Dermis blood vessel endothelial cell (primary cell): ENCODE results near the gene NUDT2. TPM values are rescaled to one million over a fixed set of nuclear protein-coding genes. Genes with fewer than 3 reads are reported as not detected.
A peak's percentile ranks its signal among the peaks of the same experiment; 100 is the strongest.

Source experiments
- DNase-seq: peaks from one replicate; pipeline ENCODE4 v3.0.0; 2010
- total RNA-seq: library from RNA; depleted of rRNA; stranded (reverse); fragments of >200 nt; gene quantifications from 2 replicates; pipeline ENCODE4 v1.2.3, GENCODE V29; 2014

The NUDT2 gene
- total RNA-seq, 1 donor from 2014 or later, result 61.9 TPM

DNA sequence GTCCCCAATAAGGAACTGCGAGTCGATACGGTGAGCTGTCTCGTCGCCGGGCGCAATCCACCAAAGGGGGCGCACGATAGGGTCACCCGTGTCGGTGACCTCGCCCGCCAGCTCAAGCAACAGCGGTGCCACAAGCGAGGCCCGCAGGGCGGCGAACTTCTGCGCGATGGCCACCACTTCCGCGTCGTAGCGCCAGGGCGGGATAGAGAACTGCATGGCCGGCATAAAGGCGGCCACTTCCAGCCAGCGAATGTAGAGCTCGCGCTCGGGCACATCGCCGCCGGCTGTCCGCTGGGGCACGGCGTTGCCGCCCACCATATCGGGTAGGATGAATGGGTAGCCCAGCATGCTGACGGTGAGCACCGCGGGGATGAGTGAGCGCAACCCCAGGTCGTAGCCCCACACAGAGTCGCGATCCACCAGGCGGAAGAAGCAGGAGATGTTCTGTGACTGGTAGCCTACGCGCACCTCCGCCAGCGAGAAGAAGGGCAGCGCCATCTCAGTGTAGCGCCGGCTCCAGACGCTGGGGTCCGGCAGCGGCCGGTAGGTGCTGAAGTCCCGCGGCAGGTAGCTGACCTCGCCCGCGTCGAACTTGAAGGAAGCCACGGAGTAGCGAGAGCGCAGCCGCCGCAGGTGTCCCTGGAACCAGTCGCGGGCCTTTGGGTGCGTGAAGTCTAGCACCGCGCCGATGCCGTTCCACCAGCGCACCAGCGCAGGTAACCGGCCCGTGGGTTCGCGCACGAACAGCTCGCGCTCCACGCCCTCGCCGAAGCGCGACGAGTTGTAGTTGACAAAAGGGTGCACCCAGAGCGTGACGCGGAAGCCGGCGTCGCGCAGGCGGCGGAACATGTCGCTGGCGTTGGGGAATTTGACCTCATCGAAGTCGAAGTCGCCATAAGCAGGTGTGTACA, 41.9 kb downstream of the NUDT2 start:
- DNase-seq, result no peak

DNA sequence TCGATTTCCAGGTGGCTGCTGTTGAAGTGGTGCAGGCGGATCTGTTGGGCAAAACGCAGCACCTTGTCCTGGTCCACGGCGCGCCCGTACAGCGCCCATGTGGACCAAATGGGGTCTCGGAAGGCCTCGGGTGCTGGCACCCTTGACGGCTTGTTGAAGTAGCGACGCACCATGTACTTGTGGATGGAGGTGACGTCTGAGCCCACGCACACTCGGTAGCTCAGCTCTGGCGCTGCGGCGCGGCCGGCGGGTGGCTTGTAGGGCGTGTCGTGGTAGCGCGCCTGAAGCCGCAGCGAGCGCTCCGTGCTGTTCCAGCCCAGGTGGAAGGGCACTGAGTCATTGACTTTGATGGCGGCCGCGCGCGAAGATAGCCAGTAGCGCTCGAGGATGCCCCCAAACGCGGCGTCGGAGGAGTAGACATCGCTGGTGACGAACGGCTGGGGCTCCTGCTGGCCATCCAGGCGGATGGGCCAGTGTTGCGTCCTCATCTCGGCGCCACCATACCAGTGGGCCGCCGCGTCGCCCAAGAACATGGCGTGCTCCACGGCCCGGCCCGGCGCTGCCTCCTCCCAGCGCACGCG, 42.6 kb downstream of the NUDT2 start:
- no peak for DNase-seq

DNA sequence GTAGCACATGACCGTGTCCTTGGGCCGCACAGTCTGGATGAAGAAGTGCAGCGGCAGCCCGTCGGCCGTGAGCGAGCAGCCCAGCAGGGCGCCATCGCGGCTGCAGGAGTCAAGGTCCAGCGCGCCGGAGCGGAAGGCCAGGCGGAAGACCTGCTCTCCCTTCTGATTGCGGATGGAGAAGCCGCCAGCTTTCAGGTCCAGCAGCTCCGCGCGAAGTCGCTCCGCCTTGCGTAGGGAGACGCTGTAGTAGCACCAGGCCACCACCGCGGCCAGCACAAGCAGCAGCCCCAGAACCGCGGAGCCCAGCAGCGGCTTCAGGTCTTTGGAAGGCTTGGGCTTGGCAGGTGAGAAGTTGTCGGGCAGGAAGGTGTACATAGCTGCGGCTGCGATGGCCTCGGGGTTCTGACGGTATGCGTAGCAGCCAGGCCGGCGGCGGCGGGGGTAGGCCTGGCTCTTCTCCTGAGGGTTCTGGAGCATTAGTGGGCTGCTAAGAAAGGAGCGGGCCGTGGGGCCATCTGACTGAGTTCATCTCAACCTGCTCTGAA, 43.2 kb downstream of the NUDT2 start:
- DNase-seq, result no peak

DNA sequence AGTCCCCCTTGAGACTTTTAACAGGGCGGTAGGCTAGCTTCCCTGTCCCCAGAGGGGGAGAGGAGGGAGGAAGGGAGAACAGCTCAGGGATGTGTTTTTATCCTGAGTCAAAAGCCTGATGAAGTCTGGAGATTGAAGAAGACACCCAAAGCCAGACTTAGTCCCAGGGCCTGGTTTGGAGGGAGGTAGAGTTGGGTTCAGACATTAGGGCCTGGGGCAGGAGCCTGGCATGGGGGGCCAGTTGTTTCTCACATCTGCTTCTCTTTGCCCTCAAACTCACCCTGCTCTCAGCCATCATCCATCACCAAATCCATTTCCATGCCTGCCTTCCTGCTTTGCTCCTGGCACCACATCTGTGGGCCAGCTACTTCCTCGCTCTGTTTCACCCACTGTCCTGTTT, 44.4 kb downstream of the NUDT2 start:
- DNase-seq, result no peak

DNA sequence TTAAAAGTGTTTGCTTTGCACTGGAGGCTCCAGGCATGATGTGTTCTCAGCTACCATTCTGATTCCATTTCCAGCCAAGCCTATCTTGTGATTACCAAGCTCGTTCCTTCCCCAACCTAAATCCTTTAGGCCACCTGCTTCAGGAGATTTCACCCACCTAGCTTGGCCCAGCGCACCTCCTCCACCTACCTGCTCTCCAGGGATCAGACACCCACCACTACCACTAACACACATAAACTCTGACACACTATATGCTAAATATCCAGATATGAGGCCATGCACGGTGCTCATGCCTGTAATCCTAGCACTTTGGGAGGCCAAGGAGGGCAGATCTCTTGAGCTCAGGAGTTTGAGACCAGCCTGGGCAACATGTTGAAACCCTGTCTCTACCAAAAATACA, 45.0 kb downstream of the NUDT2 start:
- no peak for DNase-seq

DNA sequence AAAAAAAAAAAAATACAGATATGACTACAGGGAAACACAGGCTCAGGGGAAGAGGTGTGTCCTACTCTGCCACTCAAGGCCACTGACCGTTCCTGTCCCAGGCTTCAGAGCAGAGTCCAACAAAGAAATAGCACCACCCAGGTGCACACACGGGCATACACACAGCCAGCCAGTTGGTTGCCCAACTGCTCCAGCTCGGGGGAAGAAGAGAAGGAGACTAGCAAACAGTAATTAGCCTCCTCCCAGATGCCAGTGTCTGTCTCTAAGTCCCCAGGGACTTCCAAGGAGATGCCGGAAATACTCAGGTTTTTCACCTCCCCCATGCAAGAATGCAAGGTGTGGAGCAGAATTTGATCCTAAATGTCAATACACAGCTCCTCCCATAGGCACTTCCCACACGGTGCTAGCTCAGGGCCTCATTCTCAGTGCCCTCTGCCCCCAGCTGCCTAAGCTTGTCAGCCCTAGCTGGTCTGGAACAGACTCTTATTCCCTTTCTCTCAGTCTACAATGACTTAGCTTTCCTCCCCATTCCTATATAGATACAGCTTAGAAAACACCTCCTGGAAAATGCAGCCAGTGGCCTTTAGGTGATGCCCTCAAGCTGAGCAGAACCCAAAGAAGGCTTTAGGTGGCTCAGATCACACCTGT, 45.7 kb downstream of the NUDT2 start:
- DNase-seq, result no peak

DNA sequence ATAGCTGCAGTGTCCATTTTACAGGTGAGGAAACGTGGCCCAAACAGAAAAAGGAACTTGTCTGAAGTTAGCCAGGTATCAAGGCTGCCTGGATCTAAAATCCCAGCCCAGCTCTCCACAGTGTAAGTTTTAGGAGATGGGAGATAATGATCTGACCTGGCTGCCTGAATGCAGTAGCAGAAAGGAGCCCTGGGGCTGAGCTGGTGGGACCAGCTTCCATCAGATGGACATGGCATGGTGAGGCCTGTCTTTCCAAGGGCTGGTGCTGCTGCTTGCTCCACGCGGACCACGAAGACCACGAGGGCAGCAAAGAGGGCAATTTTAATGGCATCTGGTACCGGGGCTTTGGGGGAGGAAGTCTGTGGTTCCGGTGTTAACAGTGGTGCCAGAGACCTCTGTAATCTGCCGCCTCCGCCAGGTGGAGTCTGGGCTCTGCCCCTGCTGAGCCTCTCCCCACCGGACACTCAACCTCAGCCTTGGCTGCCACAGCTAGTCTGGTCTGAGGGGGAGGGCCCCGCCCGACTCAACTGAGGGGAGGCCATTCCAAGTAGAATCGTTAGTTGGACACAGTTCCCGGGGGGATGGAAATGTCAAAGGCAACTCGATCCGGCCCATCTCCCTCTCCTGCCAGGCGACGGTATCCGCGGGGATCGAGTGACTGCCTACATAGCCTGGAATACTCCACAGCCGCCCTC, 46.7 kb downstream of the NUDT2 start:
- DNase-seq, result peak; percentile 68

DNA sequence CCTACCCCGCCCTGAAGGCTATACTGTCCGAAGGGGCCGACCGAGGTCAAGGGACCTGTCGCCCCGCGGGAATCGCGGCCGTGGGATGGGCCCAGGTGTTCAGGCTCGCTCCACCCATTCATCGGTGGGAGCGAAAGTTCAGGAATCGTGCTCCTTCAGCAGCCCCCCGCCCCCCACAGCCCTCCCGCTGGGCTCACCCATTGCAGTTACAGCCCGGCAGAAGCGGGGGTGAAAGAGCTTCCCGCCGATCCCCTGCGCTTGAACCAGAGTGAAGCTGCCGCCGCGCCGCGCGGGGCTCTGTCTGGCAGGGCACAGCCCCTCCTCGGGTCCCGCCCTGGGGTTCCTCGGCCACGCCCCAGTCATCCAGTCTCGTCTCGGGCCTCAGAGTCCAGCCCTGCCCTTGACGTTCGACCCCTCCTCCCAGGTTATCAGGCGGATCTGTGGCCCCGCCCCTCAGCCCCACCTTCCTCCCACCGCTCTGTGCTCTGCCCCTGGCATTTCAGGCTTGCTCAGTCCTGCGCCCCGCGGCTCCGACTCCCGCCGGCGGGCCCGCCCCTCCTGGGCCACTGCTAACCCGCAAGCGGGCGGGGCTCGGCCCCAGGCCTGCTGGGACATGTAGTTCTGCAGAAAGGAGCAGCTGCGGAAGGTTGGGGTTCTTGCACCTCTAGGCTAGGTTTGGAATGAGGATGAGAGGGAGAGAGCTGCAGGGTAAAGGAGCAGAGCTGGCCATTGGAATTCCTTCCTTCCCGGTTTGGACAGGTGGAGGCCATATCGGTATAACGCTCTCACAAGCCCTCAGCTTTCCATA, 47.4 kb downstream of the NUDT2 start, which contains the start of gene MYORG:
Gene MYORG (minus strand): TSS at position 303 of the 808 bp plus-strand sequence. CDS start 3,955 bp downstream, outside the sequence.
- DNase-seq, result peak; percentile 91

DNA sequence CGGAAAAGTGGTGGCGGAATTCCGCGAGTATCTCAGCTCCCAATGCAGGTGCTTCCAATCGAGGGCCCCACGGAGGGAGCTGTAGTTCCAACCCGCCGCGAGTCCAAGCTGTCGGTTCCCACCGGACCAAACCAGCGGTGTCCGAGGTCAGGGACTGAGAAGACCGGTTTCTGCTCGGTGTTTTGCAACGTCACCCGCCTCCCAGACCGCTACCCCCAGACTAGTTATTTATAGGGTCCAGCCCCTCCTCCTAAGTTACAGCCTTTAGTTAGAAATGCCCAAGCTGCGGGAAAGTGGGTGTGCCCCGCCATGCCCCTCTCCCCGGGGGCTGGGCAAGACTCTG, 48.0 kb downstream of the NUDT2 start:
- no peak for DNase-seq

DNA sequence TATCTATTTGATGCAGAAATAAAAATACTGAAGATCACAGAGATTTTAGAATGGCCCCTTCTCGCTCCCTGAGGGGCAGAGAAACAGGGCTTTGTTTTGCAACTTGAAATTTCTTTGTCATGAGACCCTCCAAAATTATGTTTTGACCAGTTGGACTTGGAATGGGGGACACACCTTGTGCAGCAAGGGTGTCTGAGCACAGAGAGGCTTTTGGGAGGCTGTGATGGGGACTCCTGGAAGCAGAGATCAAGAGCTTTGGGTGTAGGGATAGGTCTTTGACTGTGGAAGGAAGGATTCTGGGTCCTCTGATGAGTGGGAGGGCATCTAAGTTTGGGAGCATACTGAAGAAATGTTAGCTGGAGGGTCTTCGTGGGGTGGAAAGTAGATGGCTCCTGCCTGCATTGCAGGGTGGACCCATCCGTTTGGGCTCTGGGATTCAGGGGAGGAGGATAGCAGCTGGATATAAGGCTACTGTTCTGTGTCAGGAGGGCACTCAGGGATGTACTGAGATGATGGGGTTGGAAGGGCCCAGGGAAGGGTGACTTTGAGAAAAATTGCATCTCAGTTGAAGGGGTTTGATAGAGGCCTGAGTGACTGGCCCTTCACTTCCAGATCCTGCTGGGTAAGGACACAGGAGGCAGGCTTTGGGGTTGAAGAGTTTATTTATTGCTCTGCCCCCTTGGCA, 49.1 kb downstream of the NUDT2 start:
- DNase-seq, result no peak

DNA sequence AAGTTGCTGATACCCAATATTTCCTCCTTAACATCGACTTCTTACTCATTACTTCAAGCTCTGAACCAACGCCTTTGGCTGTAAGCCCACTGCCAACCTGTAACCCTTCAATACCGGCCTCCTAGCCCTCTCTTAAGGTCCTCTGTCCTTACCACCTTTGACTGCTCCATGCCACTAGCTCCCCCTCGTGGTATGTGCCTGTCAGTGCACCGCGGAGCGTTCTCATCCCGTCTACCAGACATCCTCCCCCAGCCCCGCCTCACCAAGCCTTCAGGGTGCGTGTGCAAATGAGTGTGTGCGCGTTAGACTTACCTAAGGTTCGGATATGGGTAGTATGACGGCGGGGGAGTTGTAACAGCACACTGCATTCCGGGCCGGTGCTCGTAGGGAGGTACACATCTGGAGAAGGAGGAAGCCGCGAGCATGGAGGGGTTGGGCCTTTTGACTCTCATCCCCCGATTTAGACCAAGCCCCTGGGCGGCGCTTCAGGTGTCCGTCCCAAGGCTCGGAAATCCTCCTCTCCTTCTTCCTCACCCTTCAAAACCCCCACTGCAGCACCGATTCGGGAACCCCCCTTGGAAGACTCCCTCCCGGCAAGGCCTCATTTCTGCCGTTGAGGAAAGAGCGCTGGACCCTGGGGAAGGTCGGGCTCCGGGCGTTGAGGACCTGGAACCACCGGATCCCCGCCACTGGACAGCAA, 50.1 kb downstream of the NUDT2 start:
- peak; percentile 92 for DNase-seq

DNA sequence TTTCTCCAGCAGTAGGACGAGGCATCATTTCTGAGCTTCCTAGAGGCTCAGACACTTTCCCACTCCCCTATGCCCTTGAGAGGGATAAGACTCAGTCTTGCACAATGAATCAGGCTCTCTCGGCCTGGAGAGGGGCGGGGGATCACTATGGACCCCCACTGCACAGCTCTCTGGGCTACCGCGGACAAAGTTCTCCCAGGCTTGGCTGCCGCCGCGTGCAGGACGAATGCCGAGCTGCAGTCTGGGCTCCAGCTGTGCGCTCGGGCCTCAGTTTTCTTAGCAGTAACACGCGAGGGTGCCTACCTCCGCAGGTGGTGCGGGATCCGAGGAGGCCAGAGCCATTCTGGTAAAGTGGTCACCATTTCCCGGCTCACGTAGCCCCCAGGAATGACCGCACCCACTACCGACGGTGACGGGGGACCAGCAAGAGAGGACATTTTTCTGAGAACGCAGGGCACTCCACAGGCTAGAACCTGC, 50.7 kb downstream of the NUDT2 start:
- DNase-seq, result no peak

DNA sequence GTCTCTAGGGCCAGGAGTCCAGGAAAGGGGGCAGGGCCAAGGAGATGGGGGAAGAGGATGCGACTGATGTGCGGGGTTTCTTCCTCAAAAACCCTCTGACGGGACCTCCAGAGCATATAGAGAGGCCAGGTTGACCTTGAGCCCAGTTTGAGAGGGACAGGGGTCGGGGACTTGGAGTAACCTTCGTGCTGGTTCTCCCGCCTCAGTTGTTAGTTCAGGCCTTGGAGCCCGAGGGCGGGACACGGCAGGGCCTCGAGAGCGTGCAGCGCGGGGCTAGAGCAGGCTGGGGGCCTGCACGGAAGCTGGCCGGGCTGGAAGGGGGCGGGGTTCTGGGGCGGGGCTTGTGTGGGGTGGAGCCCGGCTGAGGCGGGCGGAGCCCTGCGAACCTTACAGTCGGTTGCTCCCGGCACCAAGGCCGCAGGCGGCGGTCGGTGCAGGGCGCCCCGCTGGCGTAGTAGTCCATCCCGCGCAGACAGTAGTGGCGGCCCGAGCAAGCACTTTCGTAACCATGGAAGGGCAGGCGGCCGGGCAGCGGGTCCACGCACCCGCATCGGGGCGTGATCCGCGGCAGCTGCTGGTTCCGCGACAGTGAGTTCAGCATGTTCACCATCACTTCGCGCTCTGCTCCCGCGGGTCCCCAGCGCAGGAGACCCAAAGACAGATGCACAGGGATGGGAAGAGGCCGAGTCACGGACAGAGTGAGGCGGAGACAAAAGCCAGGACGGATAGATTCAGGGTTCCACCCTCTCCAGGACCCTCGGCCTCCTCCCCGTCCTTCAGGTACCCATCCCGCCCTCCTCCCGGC, 51.3 kb downstream of the NUDT2 start:
- peak; percentile 71 for DNase-seq

DNA sequence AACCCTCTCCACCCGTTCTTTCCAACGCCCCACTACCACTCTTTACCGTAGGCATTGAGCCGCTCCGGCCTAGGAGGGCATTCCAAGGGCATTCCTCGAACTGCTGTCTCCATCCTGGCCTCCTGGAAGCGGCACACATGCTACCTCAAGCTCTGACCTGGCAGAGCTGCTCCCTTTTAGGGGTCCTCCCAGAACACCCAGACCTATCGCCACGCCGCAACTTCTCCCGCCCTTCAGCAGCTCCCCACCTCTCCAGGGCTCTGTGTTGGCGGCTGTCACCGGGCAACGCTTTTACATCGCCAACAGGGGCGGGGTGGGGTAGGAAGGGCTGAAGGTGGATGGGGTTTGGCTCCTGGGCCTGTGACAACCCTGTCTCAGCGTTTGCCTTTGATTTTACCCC, 52.0 kb downstream of the NUDT2 start:
- DNase-seq, result no peak

DNA sequence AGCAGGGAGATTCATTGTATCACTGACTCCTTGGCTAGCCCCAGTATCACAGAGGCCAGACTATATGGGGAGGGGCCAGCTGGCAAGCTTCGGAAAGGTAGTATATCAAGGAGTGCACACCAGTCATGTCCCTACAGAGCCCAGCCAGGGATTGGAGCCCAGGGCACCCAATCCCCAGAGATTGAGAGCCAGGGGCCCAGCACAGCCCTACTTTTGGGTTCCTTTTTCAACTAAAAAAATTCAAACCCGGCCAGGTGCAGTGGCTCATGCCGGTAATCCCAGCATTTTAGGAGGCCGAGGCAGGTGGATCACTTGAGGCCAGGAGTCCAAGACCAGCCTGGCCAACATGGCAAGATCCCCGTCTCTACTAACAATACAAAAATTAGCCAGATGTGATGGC, 52.7 kb downstream of the NUDT2 start:
- no peak for DNase-seq

DNA sequence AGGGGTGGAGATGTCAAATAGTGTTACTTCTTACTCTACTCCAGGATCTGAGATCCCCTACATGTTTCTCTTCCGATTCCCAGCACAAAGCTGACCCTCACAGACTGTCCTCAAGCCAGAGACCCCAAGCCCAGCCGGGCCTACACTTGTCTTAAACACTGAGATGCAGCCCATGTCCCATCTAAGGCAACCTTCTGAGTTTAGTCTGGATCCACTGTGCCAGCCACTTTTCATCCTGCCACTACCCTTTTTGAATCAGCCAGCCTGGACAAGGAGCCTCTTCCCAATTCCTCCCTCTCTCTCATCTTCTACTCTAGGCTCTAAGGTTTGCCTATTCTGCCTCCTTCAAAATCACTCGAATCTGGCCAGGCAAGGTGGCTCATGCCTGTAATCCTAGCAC, 53.5 kb downstream of the NUDT2 start:
- DNase-seq, result no peak

DNA sequence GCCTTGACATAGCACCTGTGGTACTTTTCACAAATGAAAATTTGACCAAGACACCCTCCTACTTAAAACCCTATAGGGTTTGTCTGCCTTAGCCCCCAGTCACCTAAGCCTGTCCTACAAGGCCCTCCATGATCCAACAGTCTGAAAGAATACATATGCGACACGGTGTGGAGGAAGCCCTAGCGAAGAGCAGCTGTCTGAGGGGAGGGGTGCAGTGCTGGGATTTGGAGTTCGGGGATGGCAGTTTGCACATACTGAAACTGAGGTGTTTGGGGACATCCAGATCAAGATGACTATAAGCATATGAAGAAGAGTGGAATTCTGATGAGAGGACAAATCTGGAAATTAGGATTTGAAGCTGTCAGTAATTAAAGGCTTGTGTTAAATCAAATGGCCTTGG, 54.5 kb downstream of the NUDT2 start:
- DNase-seq, result no peak

DNA sequence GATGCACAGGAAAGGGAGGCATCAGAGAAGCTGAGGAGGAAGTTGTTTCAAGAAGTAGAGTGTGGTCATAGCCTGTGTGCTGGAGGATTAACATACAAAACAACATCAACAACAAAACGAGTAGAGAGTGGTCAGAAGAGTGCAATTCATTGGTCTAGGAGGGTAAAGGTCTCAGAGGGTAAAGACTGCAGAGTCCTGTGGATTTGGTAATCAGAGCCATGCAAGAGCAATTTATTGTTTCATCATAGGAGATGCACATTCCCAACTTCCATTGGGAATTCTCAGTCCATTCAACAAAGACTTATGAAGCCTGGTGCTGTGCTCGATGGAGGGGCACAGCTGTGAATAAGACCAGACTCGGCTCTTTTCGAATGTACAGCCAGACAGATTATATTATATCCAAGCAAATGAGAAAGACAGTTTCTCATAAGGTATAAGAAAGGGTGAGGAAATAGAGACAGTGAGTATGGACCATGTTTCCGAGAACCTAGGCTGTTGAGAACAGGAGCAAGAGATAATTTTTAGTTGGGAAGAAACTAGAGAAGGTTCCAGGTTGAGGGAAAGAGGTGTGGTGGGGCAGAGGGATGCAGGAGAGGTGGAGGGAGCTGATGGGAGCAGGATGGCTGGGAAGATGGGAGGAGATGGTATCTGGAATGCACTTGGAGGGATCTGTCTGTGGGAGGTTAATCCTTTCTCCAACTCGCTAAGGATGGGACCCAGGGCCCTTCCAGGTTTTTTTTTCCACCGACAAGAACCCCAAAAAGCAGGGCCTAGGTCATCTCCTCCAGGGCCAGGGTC, 55.2 kb downstream of the NUDT2 start:
- DNase-seq, result no peak
